Kidney (tissue), 14 donors: Measurements from ENCODE around the gene CZIB. TPM values are rescaled to one million over a fixed set of nuclear protein-coding genes. Genes with fewer than 3 reads are reported as not detected.
"Not testable (repeated sequence)": the region's sequence is repeated elsewhere in the genome, so short reads cannot be mapped to it uniquely, and the experiment has no call there.

Experiments used
- DNase-seq, 5 donors: peaks; one replicate each; pipeline ENCODE4 v3.0.0-alpha.2; 2013 to 2020
- FAIRE-seq: peaks from 2 replicates; lab custom pipeline; 2012; peaks lifted over from hg19 to GRCh38; lab: Jason Lieb, UNC
- H3K27ac ChIP-seq, 2 donors: one replicate each; pipeline ENCODE4 v1.7.0; 2013; ENCODE audit warnings: low read depth in 2 of 2, low read length in 2 of 2, inconsistent platforms in 1 of 2
- H3K27me3 ChIP-seq: one replicate; pipeline ENCODE4 v1.7.1; 2013; ENCODE audit warnings: low read length, inconsistent platforms; ENCODE audit not compliant: control insufficient read depth, insufficient read depth
- H3K36me3 ChIP-seq, 3 donors: one replicate each; pipeline versions ENCODE4 v1.7.0 to v1.7.1; 2013; ENCODE audit warnings: low read length in 3 of 3, control low read depth in 1 of 3, inconsistent platforms in 1 of 3; ENCODE audit not compliant: insufficient read depth in 3 of 3, control insufficient read depth in 2 of 3
- H3K4me1 ChIP-seq, 3 donors: one replicate each; pipeline versions ENCODE4 v1.7.0 to v1.7.1; 2013; ENCODE audit warnings: low read length in 3 of 3, inconsistent platforms in 1 of 3, low read depth in 1 of 3; ENCODE audit not compliant: control insufficient read depth in 2 of 3, insufficient read depth in 2 of 3
- H3K4me3 ChIP-seq, 3 donors: one replicate each; pipeline versions ENCODE4 v1.7.0 to v1.8.1; 2013; ENCODE audit warnings: low read length in 3 of 3, control low read depth in 1 of 3, inconsistent platforms in 1 of 3
- H3K9ac ChIP-seq, 3 donors: one replicate each; pipeline versions ENCODE4 v1.7.0 to v1.7.1; 2013; ENCODE audit warnings: low read length in 3 of 3, control low read depth in 1 of 3, inconsistent platforms in 1 of 3
- H3K9me3 ChIP-seq, 3 donors: one replicate each; pipeline versions ENCODE4 v1.7.0 to v1.7.1; 2013; ENCODE audit warnings: low read length in 3 of 3, control low read depth in 1 of 3, inconsistent platforms in 1 of 3; ENCODE audit not compliant: control insufficient read depth in 2 of 3, insufficient read depth in 1 of 3
- CTCF ChIP-seq: IDR thresholded peaks from 3 replicates; pipeline ENCODE4 v1.5.1; 2012; ENCODE audit warnings: mild to moderate bottlenecking, moderate library complexity, borderline replicate concordance; ENCODE audit not compliant: insufficient read depth; ENCODE audit errors: extremely low read depth
- intact Hi-C: fragments of 100-400 bp; cut with DNase I; formaldehyde crosslinking; loops from one replicate; pipeline ENCODE4 v1.11.1; 2022
- polyA plus RNA-seq: library from polyadenylated mRNA; stranded (reverse); fragments of 350-450 nt; fragmentation: Illumina TruSeq; extraction: RNeasy Lipid Tissue Mini Kit (QIAGEN cat#74804); gene quantifications from one replicate; pipeline ENCODE4 v1.2.3, GENCODE V29; 2014; ENCODE audit warnings: low read depth, low replicate concordance; ENCODE audit not compliant: insufficient read depth
- total RNA-seq: library from RNA; stranded (reverse); fragmentation: NEBNext Ultra II Directional; extraction: Animal tissue kit (Norgen Biotek cat#: 25700); gene quantifications from one replicate; pipeline ENCODE4 v1.2.1, GENCODE V29; 2021
- donor health status: control.
- donor health status: control.
- donor health status: control.
- donor health status: control.
- donor health status: control.
- donor health status: DM: yes; HTN: yes; CAD: no.
- donor health status: Normal renal cell carcinoma (clear cell type).

The CZIB gene
- total and polyA plus RNA-seq, 2 donors from 2014 or later: 54.1 to 76.5 TPM

- no peak for FAIRE-seq
- Histone ChIP-seq H3K9ac (no peak overlapping the region), H3K27me3 (no peaks in the 10 kb centered on the region), H3K36me3 (peaks cover 14 to 58% (median 49%) of the 10 kb centered on the region in 3 donors), H3K4me3 (no peak overlapping the region), H3K4me1 (no peaks in the 10 kb centered on the region), H3K27ac (no peak overlapping the region), H3K9me3 (peaks cover 0 to 2% (median 0%) of the 10 kb centered on the region in 3 donors)
- no peak for TF ChIP-seq CTCF
- intact Hi-C loops: no loop called here
- DNase-seq: no peak
Measured at GRCh38 chr1:53206735-53207379, 13.6 kb downstream of the CZIB start.

- H3K9ac ChIP-seq, DNase-seq, H3K27ac ChIP-seq, intact Hi-C loops, H3K4me3 ChIP-seq, FAIRE-seq, H3K27me3 ChIP-seq, H3K9me3 ChIP-seq, H3K4me1 ChIP-seq: not testable (repeated sequence)
- peaks cover 17 to 60% (median 47%) of the 10 kb centered on the region in 3 donors for H3K36me3 ChIP-seq
Measured at GRCh38 chr1:53206083-53206685, 14.2 kb downstream of the CZIB start.

GRCh38 chr1:53205496-53205895 is 14.9 kb downstream of the CZIB start:
- H3K27ac ChIP-seq, H3K27me3 ChIP-seq, DNase-seq, H3K4me1 ChIP-seq, H3K9ac ChIP-seq, intact Hi-C loops, FAIRE-seq, H3K4me3 ChIP-seq, H3K9me3 ChIP-seq: not testable (repeated sequence)
- H3K36me3 ChIP-seq: peaks cover 17 to 59% (median 45%) of the 10 kb centered on the region in 3 donors

- H3K36me3 ChIP-seq: peaks cover 17 to 38% (median 34%) of the 10 kb centered on the region in 3 donors
- H3K27ac ChIP-seq: no peak overlapping the region
- H3K4me3 ChIP-seq: no peak overlapping the region
- intact Hi-C loops: no loop called here
- no peak for TF ChIP-seq CTCF
- H3K9me3 ChIP-seq: peaks cover 0 to 2% (median 0%) of the 10 kb centered on the region in 3 donors
- no peak overlapping the region for H3K9ac ChIP-seq
- FAIRE-seq: no peak
- no peaks in the 10 kb centered on the region for H3K4me1 ChIP-seq
- no peak for DNase-seq
- no peaks in the 10 kb centered on the region for H3K27me3 ChIP-seq
Measured at GRCh38 chr1:53203466-53203865, 17.0 kb downstream of the CZIB start.
